ENCODE data around the gene ZNF362.

DNA sequence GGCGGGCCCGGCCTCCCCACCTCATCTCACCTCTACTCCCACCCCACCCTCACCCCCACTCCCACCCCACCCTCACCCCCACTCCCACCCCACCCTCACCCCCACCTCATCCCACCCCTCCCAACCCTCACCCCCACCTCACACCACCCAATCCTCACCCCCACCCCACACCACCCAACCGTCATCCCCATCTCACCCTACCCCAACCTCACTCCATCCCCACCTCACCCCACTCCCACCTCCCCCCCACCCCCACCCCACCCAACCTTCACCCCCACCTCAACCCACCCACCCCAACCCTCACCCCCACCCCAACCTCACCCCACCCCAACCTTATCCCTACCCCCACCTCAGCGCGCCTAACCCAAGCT is 51.2 kb downstream of the ZNF362 start:
- no peak for TF ChIP-seq CTCF (conservative IDR thresholded peaks at IDR 0.05; ENCODE audit: low read length)
- no peak for TF ChIP-seq EZH2phosphoT487 (IDR thresholded peaks at IDR 0.05; ENCODE audit: borderline replicate concordance, low read depth, low read length)
